Breast epithelium (tissue), 3 donors: ENCODE measurements around the gene MPEG1.

Source experiments
- POLR2A ChIP-seq: fragments of 450-650 bp; IDR thresholded peaks from one replicate; pipeline ENCODE4 v1.6.1; 2016; ENCODE audit warnings: antibody characterized with exemption, mild to moderate bottlenecking, moderate library complexity
- TF ChIP-seq, protein P1 (sequence below), 3 donors: fragments of 450-650 bp; IDR thresholded peaks; one replicate each; pipeline ENCODE4 v1.5.1; 2016 to 2017; ENCODE audit warnings: antibody characterized with exemption in 3 of 3, mild to moderate bottlenecking in 3 of 3, moderate library complexity in 3 of 3

DNA sequence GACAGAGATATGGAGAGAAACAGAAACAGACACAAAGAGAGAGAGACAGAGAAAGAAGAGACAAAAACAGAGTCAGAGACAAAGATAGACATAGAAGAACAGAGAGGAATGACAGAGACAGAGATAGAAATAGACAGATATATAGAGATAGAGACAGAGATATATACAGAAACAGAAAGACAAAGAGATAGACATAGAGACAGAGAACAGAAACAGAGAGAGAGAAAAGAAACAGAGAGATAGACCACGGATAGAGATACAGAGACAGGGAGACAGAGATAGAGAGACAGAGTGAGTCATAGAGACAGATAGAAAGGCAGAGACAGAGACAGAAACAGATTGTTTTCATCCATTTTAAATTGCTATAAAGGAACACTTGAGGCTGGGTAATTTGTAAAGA lies 12.3 kb upstream of the MPEG1 start:
- TF ChIP-seq POLR2A = no peak
- TF ChIP-seq, protein P1, sequence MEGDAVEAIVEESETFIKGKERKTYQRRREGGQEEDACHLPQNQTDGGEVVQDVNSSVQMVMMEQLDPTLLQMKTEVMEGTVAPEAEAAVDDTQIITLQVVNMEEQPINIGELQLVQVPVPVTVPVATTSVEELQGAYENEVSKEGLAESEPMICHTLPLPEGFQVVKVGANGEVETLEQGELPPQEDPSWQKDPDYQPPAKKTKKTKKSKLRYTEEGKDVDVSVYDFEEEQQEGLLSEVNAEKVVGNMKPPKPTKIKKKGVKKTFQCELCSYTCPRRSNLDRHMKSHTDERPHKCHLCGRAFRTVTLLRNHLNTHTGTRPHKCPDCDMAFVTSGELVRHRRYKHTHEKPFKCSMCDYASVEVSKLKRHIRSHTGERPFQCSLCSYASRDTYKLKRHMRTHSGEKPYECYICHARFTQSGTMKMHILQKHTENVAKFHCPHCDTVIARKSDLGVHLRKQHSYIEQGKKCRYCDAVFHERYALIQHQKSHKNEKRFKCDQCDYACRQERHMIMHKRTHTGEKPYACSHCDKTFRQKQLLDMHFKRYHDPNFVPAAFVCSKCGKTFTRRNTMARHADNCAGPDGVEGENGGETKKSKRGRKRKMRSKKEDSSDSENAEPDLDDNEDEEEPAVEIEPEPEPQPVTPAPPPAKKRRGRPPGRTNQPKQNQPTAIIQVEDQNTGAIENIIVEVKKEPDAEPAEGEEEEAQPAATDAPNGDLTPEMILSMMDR (IDR thresholded peaks at IDR 0.05) = no peak
